HG03064 (cell line): ENCODE measurements around the gene SAMD8.

ENCODE experiments used
- ATAC-seq: cut with Tn5 transposase; IDR thresholded peaks from one replicate; pipeline ENCODE4 v1.9.1; 2021; ENCODE audit warnings: low read depth; ENCODE audit not compliant: unreplicated experiment

The SAMD8 gene

GRCh38 chr10:75084834-75085384 lies 26.5 kb upstream of the SAMD8 start:
- no peak for ATAC-seq

- no peak for ATAC-seq
Measured at GRCh38 chr10:75086278-75086934, 25.1 kb upstream of the SAMD8 start.

DNA sequence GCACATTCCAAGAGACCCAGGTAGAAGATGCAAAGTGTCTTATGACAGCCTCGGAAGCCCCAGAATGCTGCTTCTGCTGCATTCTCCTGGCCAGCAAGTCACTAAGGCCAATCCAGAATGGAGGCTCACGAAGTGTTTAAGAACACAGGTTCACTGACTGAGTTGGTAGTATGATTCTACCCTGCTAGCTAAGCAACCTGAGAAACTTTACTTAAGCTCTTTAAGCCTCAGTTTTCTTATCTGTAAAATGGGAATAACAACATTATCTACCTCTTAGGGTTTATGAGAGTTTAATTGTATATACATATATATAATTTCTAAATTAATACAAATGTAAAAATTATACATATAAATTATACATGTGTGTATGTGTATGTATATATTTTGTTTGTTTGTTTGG lies 22.8 kb upstream of the SAMD8 start:
- no peak for ATAC-seq

- ATAC-seq, result no peak
Measured at GRCh38 chr10:75089634-75090033, 21.8 kb upstream of the SAMD8 start.

GRCh38 chr10:75091146-75091545 lies 20.3 kb upstream of the SAMD8 start:
- ATAC-seq, result no peak

DNA sequence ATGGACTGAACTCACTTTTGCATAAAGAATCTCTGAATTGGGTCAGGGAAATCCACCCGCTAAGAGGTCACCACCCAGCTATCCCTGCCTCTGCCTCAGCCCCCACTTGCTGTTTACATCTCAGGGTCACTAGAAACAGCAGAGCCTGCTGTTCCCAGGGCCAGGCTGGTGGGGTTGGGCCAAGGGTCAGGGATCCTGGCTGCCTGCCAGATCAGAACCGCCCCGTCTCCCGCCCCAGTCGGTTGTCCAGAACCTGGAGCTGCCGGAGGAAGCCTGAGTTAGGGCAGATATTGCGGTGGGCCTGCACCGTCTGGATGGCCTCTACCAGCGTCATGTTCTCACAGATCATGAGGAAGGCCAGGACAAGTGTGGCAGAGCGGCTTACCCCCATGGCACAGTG lies 17.0 kb upstream of the SAMD8 start:
- no peak for ATAC-seq

DNA sequence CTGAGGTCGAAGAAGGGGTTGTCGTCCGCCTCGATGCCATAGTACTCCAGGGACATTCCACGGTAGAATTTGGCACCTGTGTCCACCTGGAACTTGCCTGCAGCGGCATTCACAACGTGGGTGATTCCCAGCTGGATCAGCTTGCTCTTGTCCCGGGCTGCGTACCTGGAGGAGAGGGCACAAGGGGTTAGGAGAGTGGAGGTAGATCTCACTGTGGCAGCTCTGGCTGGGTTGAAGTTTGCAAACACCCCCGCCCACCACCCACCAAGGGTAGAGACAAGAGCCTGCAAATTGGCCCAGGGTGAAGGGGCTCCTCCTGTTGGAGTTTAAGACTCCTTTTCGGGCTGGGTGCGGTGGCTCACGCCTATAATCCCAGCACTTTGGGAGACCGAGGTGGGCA lies 15.8 kb upstream of the SAMD8 start:
- no peak for ATAC-seq

- no peak for ATAC-seq
Measured at GRCh38 chr10:75096749-75097148, 14.7 kb upstream of the SAMD8 start.

- ATAC-seq, result no peak
Measured at GRCh38 chr10:75097666-75098285, 13.7 kb upstream of the SAMD8 start.

DNA sequence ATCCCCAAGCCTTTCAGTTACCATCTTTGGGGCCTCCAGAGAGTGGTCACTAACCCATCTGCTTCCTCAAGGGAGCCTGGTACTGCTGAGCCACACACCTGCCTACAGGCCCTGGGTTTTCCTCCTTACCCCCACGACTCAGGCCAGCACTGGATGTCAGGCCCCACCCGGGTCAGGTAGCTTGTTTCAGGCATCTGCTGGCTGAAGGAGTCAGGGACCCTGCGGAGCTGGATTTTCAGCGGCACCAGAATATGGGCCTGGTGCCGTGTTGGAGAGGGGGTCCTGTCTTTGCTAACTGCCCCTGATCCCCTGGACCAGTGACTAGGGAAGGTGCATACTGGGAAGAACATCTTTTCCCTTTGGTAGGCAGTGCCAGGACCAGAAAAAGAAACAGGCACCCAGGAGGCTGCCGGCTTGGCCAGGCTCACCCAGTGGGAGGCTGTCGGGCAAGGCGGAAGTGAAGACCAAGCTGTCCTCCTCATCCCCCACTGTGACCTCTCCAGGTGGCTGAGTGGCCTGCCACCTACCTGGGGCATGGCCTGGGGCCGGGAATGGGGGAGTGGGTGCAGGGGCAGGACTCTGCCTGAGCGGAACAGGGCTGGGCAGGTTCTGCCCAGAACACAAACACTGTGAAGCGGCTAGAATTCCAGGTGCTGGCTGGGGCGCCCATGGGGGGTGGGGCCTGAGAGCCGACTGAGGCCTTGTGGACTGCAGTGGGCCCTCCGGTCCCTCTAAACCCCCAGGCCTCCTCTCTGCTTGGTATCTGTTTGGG lies 12.4 kb upstream of the SAMD8 start:
- ATAC-seq, result no peak

- ATAC-seq, result no peak
Measured at GRCh38 chr10:75099952-75100763, 11.3 kb upstream of the SAMD8 start.

GRCh38 chr10:75100764-75101291 lies 10.6 kb upstream of the SAMD8 start:
- ATAC-seq, result no peak

GRCh38 chr10:75101416-75102251 lies 9.8 kb upstream of the SAMD8 start:
- no peak for ATAC-seq

DNA sequence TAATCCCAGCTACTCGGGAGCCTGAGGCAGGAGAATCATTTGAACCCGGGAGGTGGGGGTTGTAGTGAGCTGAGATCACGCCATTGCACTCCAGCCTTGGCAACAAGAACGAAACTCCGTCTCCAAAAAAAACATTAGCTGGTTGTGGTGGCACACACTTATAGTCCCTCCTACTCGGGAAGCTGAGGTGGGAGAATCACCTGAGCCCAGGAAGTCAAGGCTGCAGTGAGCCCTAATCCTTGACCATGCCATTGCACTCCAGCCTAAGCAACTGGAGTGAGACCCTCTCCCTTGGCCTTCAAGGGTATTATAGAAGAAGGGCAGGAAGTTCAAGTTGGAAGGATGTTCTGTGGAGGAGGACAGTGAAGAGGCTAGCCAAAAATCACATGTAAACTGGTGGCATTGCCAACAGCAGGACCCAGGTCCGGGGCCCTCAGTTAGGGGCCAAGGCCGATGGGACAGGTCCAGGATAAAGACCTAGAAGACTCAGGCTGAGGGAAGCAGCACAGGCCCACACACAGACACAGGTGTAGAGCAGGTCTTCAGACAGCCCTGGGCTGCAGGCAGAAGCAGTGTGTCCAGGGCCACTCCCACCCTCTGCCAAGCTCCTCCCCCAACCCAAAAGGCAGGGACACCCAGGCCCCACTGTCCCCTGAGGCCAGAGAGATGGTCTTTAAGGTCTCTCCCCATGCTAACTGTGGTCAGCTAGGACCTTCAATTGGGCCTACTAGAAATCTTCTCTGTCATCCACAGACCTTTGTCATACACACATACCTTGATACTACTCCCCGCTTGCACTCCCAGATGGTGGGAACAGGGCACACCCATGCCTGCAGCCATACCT lies 8.4 kb upstream of the SAMD8 start:
- ATAC-seq, result no peak

- ATAC-seq, result no peak
Measured at GRCh38 chr10:75103881-75104686, 7.4 kb upstream of the SAMD8 start.

DNA sequence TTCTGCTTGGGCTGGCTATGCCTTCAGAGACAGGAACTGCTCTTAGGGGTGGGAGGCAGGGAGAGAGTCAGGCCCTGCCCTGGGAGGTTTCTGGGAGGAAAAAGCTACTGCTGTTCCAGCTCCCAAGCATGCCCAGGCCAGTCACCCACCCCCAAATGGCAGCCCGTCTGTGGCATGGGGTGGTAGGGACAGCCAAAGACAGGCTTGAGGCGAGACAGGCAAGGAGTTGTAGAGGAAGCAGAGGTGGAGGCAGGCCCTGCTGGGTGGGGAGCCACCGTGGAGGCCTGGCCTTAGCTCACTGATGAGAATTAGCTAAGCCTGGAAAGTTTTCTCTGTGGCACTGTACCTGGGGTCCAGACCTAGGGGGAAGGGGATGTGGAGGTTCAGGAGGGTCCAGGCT lies 6.6 kb upstream of the SAMD8 start:
- ATAC-seq, result no peak

- no peak for ATAC-seq
Measured at GRCh38 chr10:75105576-75106197, 5.8 kb upstream of the SAMD8 start.
